OCI-M1 (cell line): ENCODE measurements around the gene EDEM2.
"Not testable (repeated sequence)": the region's sequence is repeated elsewhere in the genome, so short reads cannot be mapped to it uniquely, and the experiment has no call there.

ENCODE experiments used
- DNase-seq: peaks from one replicate; lab custom pipeline; 2025; lab: John Stamatoyannopoulos, UW

Gene EDEM2

DNA sequence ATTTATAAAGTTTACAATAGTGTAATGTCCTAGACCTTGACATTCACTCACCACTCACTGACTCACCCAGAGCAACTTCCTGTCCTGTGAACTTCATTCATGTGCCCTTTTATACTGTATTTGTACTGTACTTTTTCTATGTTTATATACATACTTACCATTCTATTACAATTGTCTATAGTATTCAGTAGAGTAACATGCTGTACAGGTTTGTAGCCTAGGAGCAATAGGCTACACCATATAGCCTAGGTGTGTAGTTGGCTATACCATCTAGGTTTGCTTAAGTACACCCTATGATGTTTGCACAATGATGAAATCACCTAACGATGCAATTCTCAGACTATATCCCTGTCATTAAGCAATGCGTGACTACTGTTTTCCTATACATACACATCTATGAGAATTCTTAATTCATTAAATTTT lies 17.5 kb downstream of the EDEM2 start:
- peak; percentile 10 for DNase-seq

DNA sequence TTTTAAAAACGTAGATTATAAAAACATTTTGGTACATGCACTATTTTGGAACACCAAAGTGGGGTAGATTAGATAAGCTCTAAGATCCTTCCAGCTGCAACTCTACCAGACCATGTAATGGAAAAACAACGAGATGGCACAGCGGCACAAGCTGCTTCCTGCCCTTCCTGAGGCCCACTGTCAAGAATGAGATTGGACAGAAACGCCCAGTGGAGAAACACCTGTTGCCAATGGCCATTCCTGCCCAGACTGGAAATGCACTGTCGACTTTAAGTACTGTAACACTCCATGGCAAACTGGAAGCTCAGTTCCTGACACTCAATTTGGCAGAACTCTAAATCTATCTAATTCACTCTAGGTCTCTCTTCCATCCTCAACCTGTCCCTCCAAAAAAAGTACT lies 21.4 kb downstream of the EDEM2 start:
- DNase-seq: no peak

DNA sequence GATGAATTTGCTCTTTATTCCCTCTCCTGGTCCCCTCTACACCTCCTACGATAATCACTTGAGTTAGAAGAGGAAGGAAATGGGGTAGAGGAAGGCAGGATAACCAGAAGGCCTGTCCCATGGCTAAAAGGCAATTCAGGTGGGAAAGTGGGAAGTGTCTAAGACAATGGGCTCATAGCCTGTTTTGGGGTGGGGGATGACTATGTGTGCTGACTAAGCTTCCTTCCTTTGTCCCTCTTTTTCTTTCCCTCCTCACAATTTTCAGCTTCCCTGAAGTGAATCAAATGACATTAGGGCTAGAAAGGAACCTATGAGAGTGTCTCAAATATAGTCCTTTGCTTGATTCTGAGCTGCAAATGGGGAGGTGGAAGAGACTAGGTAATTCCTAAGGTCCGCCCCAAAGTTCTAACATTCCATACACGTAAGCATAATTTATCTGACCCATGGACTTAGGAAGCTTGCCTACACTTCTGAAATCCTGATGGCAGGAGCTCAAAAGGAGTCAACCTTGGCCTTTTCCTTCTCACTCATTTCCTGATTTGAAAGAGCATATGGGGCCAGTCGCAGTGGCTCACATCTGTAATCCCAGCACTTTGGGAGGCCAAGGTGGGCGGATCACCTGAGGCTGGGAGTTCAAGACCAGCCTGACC lies 24.3 kb downstream of the EDEM2 start:
- DNase-seq: no peak

DNA sequence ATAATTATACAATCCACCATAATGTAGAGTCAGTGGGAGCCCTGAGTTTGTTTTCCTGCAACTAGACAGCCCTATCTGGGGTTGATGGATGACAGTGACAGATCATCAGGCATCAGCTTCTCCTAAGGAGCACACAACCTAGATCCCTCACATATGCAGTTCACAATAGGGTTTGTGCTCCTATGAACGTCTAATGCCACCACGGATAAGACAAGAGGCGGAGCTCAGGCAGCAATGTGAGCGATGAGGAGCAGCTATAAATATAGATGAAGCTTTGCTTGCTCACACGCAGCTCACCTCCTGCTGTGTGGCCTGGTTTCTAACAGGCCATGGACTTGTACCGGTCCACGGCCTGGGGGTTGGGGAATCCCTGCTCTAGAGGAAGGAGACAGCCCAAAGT lies 25.9 kb downstream of the EDEM2 start:
- no peak for DNase-seq

DNA sequence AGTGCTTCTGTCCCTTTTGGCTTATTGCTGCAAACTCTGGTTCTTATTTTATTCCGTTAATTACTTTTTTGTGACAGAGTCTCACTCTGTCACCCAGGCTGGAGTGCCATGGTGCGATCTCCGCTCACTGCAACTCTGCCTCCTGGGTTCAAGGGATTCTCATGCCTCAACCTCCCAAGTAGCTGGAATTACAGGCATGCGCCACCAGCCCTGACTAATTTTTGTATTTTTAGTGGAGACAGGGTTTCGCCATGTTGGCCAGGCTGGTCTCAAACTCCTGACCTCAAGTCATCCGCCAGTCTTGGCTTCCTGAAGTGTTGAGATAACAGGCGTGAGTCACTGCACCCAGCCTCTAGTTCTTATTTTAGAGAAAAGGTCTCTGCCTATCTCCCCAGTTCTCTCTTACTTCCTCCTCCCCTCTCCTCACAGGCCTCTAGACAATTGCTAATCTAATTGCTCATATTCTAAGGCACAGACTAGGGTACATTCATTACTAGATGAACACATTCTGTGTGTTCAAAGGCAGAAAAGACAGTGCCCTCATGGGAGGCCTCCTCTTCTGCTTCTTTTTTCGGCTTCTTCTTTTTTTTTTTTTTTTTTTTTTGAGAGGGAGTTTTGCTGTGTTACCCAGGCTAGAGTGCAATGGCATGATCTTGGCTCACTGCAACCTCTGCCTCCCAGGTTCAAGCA lies 27.0 kb downstream of the EDEM2 start:
- peak; percentile 95 for DNase-seq

DNA sequence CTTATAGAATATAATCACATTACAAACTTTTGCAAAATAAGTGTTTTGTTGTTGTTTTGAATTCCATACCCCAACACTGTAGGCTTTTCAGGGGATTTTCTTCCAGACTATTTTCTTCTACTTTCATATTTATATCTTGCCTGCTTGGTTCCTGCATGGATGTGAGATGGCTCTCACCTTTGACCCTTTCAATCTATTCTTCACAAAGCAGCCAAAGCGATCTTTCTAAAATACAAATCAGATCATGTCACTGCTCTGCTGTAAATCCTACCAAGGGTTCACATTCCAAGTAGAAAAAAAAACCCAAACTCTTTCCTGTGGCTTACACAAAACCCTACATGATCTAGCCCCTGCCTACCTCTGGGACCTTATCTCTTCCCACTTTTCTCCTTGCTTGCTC lies 29.5 kb downstream of the EDEM2 start:
- DNase-seq: no peak

DNA sequence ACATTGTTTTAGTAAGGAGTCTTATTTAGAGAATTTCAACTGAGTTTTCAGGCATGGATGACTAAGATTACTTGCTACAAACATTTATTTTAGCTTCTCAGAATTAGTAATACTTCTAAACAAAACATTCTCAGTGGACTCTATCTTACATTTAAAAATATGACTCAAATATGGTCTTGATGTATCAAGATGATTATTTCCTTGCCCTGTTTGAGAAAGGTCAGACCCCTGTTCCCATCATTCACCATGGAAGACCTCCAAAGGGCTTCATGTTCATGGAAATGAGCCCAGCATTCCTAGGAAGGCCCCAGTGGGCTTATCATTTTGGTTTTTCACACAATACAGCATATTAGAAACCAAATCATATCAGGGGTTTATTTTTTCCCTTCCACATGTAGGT lies 29.9 kb downstream of the EDEM2 start:
- DNase-seq: no peak

DNA sequence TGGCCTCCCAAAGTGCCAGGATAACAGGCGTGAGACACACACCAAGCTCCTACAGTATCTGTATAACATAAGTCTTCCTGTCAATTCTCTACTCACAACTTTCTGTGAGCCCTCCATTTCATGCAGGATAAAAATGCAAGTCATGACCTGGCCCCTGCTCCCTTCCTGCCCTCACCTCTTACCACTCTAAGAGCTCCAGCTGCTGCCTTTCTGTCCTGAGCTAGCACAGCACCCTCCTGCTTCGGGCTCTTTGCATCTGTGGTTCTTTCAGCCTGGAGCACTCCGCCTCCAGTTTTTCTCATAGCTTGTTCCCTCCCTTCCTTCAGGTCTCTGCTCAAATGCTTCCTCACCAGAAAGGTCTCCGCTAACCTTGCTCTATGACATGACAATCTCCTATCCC lies 30.9 kb downstream of the EDEM2 start:
- DNase-seq: peak; percentile 8

DNA sequence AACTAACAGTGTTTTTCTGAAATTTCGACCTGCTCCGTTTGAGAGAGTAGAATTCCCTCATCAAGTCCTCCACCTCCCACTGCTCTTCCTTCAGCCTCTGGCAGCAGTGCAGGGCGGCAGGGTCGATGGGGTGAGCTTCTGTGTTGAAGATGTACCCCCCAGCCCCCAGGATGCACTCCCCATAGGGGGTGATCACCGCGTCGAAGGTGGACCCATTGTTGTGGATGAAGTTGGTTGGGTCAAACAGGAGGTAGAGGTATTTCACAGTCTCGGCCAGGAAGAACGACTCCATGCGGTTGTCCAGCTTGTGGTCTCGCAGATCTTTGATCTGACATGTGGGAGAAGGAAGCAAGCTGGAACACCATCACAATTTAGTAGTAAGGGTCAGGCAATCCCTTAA lies 31.5 kb downstream of the EDEM2 start:
- no peak for DNase-seq

DNA sequence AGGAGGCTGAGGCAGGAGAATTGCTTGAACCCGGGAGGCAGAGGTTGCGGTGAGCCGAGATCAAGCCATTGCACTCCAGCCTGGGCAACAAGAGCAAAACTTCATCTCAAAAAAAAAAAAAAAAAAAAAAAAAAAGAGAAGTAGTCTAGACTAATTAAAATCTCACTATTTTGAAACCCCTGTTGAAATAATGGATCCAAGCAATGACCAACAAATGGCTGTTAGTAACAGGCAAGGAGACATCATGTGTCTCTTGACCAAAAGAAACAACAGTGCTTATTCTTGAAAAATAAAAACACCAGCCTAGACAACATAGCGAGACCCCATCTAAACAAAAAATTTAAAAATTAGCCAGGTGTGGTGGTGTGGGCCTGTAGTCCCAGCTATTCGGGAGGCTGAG lies 34.9 kb downstream of the EDEM2 start:
- not testable (repeated sequence) for DNase-seq

DNA sequence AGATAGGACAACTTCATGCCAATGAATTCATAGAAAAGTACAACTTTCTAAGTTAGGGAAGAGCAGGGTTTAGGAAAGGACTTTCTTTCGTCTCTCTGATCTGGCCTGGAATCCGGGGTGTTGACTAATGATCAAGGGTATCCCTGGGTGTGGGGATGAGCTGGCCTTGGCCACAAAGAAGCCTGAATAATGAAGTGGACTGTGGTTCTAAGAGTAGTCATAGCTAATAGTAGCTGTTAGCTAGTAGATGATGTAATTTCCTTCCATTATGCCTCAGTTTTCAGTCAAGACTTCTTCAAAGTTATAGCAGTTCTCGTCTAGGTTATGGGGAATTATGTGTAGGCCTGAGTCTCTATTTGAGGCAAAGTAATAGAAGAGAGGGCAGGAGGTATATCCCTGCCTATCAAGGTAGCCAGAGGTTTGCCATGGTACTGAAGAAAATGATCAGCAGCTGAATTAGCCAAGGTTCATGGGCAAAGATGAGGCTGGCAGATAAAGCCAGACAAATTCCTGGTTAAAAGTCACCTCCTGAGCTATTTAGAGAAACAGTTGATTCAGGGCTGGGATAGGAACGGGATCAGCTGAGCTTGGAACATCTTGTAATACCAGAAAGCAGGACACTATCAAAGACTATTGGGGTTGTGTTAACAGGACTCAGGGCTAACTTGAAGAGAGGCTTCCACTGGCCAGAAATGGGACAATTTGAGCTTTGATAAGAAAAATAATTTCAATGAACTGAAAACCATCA lies 35.8 kb downstream of the EDEM2 start:
- no peak for DNase-seq

DNA sequence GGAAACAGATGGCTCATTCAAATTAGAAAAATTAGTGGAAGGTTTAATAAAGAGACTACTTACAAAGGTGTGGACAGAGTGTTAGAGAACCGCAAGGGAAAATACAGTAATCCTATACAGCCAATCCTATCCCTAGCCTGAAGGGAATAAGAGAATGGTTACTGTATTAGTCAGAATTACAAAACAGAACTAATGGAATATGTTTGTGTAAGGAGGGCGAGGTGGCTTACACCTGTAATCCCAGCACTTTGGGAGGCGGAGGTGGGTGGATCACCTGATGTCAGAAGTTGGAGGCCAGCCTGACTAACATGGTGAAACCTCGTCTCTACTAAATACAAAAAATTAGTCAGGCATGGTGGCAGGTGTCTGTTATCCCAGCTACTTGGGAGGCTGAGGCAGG lies 38.2 kb downstream of the EDEM2 start:
- no peak for DNase-seq

DNA sequence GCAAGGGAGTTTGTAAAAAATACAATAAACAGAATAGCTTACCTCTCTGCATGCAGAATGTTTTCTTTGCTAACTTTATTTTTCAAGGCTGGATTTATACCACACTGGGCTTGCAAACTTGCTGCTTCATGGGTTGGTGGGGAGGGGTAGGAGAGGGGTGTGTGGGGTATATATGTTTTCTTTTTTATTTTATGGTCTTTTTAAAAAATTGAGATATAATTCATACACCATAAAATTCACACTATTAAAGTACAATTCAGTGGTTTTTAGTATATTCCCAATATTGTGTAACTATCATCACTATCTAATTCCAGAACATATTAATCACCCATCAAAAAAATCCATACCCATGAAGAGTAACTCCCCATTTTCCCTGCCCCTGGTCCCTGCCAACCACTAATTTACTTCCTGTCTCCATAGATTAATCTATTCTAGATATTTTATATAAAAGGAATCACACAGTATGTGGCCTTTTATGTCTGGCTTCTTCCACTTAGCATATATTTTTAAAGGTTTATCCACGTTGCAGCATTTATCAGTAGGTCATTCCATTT lies 40.2 kb downstream of the EDEM2 start:
- no peak for DNase-seq

DNA sequence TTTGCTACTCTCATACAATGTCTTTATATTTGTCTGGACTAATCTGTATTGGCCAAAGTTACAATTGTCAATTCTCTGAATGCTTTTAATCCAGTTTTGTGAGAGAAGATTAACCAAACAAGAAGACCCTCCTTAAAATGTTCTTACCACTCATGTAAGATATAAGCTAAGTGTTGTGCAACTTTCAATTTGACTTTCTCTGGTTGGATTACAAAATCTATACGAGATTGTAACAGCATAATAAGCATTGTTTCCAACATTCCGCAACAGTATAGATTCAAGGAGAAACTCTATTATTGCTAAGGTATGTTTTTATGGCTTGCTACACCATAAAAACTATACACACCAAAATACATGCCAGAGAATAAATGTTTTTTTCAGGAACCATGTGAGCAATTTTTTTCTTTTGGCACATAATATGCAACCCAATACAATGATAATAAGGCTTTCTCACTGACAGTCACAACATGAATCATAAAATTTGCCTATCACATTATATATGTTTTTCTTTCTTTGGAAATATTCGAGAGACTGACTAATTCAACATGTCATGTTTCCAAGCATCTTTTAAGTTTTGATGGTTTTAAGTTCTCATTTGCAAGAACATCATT lies 42.3 kb downstream of the EDEM2 start:
- DNase-seq: no peak

DNA sequence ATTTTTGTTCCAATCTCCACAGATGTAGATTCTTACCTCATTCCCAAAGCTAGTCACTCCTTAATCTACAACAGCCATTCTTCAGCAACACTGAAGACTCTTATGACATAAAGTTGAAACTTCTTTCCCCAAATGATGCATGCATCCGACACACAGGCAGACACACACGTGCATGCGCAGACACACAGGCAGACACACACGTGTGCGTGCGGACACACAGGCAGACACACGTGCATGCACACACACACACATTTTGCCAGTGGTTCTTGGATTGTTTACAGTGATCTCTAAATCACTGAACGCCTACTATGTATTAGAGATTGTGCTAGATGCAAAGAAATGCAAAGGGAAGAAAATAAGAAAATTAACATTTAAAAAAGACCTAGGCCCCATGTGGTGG lies 45.5 kb downstream of the EDEM2 start:
- DNase-seq: no peak

DNA sequence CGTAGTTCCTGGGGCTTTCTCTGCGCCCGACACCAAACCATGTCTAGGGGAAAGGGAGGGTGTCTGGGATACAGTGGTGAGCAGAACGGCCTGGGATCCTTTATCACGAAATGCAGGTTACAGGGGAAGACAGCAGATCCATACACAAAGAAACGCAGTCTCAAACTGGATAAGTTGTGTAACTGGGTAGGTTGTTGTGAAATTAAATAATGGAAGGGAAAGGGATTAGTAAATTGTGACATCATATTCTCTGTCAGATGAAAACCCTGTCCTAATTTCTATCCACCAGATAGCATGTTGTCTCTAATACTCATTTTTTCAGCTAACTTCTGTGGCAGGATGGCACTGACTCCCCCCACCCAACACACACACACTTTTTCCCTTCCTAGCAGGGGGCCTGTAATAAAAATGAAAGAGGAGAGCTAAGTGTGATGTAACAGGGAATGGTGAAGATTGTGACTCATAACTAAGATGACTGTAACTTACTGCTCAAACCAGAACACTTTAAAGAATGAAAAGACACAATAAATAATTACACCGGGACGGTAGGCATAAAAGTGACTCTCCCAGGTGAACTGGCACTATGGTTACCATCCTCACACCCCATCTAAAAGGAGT lies 53.8 kb downstream of the EDEM2 start:
- peak; percentile 58 for DNase-seq

DNA sequence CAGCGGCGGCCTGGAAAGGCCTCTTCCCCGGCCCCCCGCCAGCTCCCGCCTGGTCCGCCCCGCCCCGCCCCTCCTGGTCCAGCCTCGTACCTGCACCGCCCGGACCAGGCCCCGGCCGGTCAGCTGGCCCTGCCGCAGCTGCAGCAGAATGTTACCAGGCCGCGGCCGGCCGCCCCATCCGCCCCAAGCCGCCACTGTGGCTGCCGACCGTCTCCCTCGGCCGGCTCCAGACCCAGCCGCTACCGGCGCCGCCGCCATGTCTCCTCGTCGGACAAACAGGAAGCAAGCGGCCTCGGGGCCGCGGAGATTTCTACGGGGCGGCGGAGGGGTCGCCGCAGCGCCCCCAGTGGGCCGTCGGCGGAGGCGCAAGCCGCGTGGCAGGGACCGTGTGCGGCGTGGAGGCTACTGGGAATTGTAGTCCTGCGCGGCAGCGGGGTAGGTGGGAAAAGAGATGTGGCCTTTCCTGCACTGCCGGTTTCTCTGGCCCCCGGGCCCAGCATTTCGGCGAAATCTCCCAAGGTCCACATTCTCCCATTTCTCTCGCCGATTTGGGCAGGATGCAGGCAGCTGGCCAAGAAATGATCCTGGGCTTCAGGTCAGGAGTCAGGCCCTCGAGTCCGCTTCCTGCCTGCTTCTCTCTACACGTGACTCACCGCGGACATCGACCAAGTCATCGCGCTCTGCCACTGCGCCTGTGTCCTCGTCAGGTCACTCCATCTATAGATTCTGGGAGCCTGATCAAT lies 54.4 kb downstream of the EDEM2 start, which contains the start of gene TRPC4AP:
Gene TRPC4AP, minus strand, starts transcription at position 284 of the 743 bp plus-strand sequence. Its CDS starts 26 bp downstream, at position 258.
- peak; percentile 95 for DNase-seq

DNA sequence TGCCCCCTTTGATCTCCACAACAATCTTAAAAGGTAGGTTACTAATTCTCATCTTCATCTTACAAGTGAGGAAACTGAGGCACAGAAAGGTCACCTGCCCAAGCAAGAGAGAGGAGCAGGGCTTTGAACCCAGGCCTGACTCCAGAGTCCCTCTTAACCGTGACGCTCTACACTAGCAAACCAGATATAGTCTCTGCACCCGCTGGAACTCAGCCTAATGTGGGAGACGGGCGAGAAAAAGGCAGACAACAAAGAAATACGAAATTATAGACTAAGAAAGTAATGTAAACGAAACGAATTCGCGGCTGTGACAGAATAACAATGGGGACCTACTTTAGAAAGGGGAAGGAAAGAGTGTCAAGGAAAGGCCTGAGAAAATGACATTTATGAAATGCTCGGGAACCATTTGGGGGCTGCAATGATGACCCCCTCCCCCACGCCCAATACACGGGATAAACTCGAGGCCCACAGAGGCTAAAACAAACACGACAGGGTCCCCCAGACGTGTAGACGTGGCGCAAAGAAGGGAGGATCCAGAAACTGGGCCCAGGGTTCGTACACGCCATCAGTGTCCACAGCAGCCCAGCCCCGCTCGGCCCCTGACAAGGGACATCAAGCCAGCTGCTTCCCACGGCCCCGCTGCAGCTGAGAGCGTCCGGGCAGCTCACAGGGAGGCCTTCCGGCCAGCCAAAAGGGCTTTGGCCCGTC lies 55.2 kb downstream of the EDEM2 start:
- DNase-seq: peak; percentile 60

DNA sequence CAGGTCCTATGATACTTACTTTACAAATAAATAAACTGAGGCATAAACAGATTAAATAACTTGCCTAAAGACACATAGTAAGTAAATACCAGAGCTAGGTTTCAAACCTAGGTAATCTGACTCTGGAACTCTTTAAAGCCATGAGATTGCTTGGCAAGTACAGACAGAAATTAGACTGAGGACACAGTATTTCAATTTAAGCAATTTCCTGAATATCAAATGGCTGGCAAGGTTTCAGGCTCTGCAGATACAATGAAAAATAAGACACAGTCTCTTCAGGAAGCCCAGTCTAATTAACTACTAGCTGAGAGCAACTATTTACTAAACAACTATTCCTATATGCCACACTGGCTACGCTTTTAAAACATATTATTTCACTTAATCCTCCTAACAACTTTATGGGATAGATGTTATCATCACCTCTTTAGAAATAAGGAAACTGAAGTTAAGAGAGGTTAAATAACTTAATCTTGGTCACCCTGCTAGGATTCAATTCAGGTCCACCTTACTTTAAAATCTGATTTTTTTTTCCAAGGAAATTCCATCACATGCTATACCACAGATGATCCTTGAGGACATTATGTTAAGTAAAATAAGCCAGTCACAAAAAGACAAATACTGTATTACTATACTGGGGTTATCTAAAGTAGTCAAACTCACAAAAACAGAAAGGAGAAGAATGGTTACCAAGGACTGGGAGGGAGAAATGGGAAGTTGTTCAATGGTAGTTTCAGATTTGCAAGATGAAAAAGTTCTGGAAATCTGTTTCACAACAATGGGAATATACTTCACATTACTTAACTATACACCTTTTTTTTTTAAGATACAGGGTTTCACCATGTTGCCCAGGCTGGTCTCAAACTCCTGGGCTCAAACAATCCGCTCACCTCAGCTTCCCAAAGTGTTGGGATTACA lies 58.6 kb downstream of the EDEM2 start:
- peak; percentile 46 for DNase-seq
